Ascending aorta (tissue), 2 donors: ENCODE data around the gene KCNH2. TPM values are rescaled to one million over a fixed set of nuclear protein-coding genes. Genes with fewer than 3 reads are reported as not detected.
A peak's percentile ranks its signal among the peaks of the same experiment; 100 is the strongest.
"Not testable (repeated sequence)": the region's sequence is repeated elsewhere in the genome, so short reads cannot be mapped to it uniquely, and the experiment has no call there.

Experiments
- DNase-seq, 2 donors: peaks; one replicate each; pipeline ENCODE4 v3.0.0-alpha.2; 2019; ENCODE audit warnings: low spot score in 2 of 2
- H3K27ac ChIP-seq, 2 donors: fragments of 200-600 bp; sonication (generic); one replicate each; pipeline ENCODE4 v1.5.1; 2016 to 2017; ENCODE audit warnings: mild to moderate bottlenecking in 1 of 2
- H3K27me3 ChIP-seq: fragments of 200-600 bp; sonication (generic); one replicate; pipeline ENCODE4 v1.5.1; 2017
- H3K36me3 ChIP-seq, 2 donors: fragments of 200-600 bp; sonication (generic); one replicate each; pipeline ENCODE4 v1.5.1; 2016
- H3K4me1 ChIP-seq, 2 donors: fragments of 200-600 bp; sonication (generic); one replicate each; pipeline ENCODE4 v1.5.1; 2016 to 2017; ENCODE audit warnings: mild to moderate bottlenecking in 1 of 2
- H3K4me3 ChIP-seq, 2 donors: fragments of 200-600 bp; sonication (generic); one replicate each; pipeline ENCODE4 v1.5.1; 2016 to 2017; ENCODE audit warnings: mild to moderate bottlenecking in 1 of 2
- H3K9me3 ChIP-seq, 2 donors: fragments of 200-600 bp; sonication (generic); one replicate each; pipeline ENCODE4 v1.5.1; 2016
- intact Hi-C: fragments of 100-400 bp; cut with DNase I; formaldehyde crosslinking; loops from one replicate; pipeline ENCODE4 v1.15.1; 2023
- total RNA-seq: library from RNA; depleted of rRNA; stranded (reverse); fragments of >200 nt; gene quantifications from one replicate; pipeline ENCODE4 v1.1.0, GENCODE V29; 2016
- TF ChIP-seq, protein P1 (sequence below), 3 experiments: fragments of 200-600 bp in 2 of 3; fragments of 450-650 bp in 1 of 3; sonication (generic) in 2 of 3; IDR thresholded peaks; one replicate each; pipeline ENCODE4 v1.5.1; 2016 to 2019; ENCODE audit warnings: antibody characterized with exemption in 3 of 3, mild to moderate bottlenecking in 1 of 3, moderate library complexity in 1 of 3

The KCNH2 gene, protein sequence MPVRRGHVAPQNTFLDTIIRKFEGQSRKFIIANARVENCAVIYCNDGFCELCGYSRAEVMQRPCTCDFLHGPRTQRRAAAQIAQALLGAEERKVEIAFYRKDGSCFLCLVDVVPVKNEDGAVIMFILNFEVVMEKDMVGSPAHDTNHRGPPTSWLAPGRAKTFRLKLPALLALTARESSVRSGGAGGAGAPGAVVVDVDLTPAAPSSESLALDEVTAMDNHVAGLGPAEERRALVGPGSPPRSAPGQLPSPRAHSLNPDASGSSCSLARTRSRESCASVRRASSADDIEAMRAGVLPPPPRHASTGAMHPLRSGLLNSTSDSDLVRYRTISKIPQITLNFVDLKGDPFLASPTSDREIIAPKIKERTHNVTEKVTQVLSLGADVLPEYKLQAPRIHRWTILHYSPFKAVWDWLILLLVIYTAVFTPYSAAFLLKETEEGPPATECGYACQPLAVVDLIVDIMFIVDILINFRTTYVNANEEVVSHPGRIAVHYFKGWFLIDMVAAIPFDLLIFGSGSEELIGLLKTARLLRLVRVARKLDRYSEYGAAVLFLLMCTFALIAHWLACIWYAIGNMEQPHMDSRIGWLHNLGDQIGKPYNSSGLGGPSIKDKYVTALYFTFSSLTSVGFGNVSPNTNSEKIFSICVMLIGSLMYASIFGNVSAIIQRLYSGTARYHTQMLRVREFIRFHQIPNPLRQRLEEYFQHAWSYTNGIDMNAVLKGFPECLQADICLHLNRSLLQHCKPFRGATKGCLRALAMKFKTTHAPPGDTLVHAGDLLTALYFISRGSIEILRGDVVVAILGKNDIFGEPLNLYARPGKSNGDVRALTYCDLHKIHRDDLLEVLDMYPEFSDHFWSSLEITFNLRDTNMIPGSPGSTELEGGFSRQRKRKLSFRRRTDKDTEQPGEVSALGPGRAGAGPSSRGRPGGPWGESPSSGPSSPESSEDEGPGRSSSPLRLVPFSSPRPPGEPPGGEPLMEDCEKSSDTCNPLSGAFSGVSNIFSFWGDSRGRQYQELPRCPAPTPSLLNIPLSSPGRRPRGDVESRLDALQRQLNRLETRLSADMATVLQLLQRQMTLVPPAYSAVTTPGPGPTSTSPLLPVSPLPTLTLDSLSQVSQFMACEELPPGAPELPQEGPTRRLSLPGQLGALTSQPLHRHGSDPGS
- total RNA-seq: not detected

DNA sequence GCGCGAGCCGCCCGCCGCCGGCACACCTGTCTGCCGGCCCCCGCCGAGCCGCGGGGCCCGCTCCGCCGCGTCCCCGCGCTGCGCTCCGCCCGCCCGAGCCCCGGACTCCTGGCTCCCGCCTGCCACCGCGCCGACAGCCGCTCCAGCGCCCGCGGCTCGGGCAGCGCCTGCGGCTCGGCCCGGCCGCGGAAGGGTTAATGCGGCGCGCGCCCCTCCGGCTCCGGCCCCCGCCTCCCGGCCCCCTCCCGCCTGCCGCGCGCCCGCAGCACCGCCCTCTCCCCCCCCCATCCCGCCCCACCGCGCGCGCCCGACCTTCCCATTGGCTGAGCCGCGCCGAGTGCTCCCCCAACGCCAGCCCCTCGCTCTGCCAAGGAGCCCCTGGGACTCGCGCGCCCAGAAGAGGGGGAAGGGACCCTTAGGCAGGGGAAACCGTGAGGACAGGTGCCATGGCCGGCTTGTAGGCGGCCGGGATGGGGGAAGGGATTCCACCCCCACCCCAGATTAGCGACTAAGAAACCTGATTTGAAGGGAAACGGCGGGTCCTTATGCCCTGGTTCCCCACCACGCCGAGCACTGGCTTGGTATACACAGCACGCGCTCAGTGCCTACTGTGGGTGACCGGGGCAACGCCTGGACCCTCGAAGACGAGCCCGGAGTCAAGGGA is at the start of gene KCNH2:
Gene KCNH2, minus strand, starts transcription at position 196 of the 664 bp plus-strand sequence. CDS start 408 bp downstream, outside the sequence.
- no peaks in the 10 kb centered on the region for H3K36me3 ChIP-seq
- H3K9me3 ChIP-seq: no peaks in the 10 kb centered on the region
- peak within 1 kb of the TSS; percentile 48 to 61 for H3K4me3 ChIP-seq
- H3K27me3 ChIP-seq: peaks cover 41% of the 10 kb centered on the region
- TF ChIP-seq, protein P1, sequence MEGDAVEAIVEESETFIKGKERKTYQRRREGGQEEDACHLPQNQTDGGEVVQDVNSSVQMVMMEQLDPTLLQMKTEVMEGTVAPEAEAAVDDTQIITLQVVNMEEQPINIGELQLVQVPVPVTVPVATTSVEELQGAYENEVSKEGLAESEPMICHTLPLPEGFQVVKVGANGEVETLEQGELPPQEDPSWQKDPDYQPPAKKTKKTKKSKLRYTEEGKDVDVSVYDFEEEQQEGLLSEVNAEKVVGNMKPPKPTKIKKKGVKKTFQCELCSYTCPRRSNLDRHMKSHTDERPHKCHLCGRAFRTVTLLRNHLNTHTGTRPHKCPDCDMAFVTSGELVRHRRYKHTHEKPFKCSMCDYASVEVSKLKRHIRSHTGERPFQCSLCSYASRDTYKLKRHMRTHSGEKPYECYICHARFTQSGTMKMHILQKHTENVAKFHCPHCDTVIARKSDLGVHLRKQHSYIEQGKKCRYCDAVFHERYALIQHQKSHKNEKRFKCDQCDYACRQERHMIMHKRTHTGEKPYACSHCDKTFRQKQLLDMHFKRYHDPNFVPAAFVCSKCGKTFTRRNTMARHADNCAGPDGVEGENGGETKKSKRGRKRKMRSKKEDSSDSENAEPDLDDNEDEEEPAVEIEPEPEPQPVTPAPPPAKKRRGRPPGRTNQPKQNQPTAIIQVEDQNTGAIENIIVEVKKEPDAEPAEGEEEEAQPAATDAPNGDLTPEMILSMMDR (IDR thresholded peaks at IDR 0.05): no peak
- DNase-seq: no peak
- intact Hi-C loops: no loop called here
- peaks cover 8 to 10% of the 10 kb centered on the region in 2 donors for H3K4me1 ChIP-seq
- no peak within 1 kb of the TSS for H3K27ac ChIP-seq

DNA sequence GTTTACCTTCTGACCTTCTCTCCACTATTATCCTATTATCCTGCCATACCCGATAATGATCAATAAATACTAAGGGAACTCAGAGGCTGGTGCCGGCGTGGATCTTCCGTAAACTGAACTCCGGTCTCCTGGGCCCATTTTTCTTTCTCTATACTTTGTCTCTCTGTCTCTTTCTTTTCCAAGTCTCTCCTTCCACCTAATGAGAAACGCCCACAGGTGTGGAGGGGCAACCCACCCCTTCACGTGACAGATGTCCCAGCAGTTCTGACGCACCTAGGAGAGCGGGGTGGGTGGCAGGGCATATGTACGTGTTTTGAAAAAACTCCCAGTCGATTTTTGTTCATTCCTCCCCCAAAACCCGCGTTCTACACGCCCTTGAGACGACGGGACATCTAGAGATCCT is 49.6 kb upstream of the KCNH2 start:
- not testable (repeated sequence) for H3K4me1 ChIP-seq, H3K9me3 ChIP-seq, DNase-seq, H3K27me3 ChIP-seq, H3K36me3 ChIP-seq
- peak overlapping the region; percentile 46 to 61 for H3K27ac ChIP-seq
- intact Hi-C loops: loop anchor here (1.0 to 10.0 kb wide), 6 partner anchors 31 to 1193 kb away; partner anchors contain the start of genes ABCF2, FASTK and ZNF862
- peak overlapping the region; percentile 68 to 77 for H3K4me3 ChIP-seq

DNA sequence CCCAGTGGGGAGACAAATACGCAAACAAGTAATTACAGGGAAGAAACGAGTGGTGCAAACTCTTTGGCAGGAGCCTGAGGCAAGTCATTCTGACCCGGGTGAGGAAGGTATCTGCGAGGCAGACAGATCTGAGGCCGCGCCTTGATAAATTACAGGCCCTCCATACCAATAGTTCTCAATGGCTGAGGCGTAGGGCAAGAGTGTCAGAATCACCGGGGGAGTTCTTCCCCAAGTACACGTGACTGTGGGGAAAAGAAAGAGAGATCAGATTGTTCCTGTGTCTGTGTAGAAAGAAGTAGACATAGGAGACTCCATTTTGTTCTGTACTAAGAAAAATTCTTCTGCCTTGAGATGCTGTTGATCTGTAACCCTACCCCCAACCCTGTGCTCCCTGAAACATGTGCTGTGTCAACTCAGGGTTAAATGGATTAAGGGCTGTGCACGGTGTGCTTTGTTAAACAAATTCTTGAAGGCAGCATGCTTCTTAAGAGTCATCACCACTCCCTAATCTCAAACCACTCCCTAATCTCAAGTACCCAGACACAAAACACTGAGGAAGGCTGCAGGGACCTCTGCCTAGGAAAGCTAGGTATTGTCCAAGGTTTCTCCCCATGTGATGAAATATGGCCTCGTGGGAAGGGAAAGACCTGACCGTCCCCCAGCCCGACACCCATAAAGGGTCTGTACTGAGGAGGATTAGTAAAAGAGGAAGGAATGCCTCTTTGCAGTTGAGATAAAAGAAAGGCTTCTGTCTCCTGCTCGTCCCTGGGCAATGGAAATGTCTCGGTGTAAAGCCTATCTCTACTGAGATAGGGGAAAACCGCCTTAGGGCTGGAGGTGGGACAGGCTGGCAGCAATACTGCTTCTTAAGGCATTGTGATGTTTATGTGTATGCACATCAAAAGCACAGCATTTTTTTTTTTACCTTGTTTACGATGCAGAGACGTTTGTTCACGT is 48.9 kb upstream of the KCNH2 start:
- intact Hi-C loops: loop anchor here (10.0 kb wide), 1 partner anchor 1192 kb away; the partner anchor contains the start of gene ZNF862
- H3K27ac ChIP-seq: peak overlapping the region in 1 of 2 donors; percentile 46
- DNase-seq, H3K36me3 ChIP-seq, H3K27me3 ChIP-seq, H3K4me1 ChIP-seq, H3K9me3 ChIP-seq: not testable (repeated sequence)
- peak overlapping the region; percentile 68 to 77 for H3K4me3 ChIP-seq

DNA sequence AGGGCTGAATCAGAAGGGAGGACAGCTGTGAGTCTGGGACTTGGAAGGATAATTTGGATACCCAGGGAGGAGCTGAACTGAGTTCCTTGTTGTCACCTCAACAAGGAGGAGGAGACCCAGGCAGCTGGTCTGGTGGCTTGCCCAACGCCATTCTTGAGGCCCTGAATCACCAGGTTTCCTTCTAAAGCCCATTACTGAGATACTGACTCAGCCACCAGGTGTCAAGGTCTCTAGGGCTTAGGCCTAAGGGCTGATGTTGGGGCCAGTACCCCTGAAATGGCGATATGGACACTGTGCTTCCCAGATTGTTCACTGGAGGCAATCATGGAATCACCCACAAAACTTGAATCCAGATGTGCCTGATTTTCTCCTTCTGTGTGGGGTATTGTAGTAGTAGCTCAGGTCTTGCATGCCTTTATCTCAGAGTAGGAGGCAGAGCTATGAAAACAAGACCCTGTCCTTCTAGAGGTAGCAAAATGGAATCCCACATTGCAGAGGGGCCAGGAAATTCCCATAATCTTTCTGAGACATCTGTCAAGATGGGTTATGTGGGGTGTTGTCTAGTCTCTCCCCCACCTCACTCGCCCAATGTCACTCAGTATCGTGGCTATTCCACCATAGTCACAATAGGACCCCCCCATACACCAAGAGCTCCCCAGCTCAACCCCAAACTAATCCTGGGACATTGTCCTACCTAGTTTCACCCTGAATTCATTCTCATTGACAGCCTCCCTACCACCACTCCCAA is 48.0 kb upstream of the KCNH2 start:
- Histone ChIP-seq H3K4me3 (no peak overlapping the region), H3K9me3 (no peaks in the 10 kb centered on the region), H3K27ac (no peak overlapping the region), H3K4me1 (peaks cover 0 to 7% of the 10 kb centered on the region in 2 donors), H3K27me3 (no peaks in the 10 kb centered on the region), H3K36me3 (no peaks in the 10 kb centered on the region)
- DNase-seq: no peak
- intact Hi-C loops: loop anchor here (10.0 kb wide), 1 partner anchor 1191 kb away; the partner anchor contains the start of gene ZNF862
- TF ChIP-seq, protein P1 (IDR thresholded peaks at IDR 0.05): no peak

DNA sequence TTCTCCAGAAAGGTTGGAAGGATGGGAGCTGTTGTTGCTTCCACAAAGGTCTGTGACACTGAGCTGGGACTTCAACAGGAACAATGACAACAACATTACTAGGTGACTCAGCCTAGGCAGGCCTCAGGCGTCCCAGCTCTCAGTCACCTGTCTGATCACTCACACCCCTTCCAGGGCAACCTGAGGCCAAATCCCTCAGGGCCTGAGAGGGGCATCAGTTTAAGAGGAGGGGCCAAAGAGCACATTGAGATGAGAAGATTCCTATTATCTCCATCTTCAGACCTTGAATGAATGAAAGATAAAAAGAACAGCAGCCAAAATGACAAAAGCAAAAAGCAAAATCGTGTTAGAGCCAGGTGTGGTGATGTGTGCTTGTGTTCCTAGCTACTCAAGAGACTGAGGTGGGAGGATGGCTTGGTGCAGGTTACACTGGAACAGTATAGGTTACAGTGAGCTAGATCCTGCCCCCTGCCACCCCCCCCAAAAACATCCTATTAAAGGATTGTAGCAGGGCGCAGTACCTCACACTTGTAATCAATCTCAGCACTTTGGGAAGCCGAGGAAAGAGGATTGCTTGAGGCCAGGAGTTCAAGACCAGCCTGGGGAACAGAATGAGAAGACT is 46.4 kb upstream of the KCNH2 start, which contains the start of gene ATG9B:
Gene ATG9B, minus strand, starts transcription at position 60 of the 622 bp plus-strand sequence. CDS start 71 bp downstream, outside the sequence.
- H3K36me3 ChIP-seq: no peaks in the 10 kb centered on the region
- no peak for DNase-seq
- H3K27ac ChIP-seq: no peak within 1 kb of the TSS
- intact Hi-C loops: loop anchor here (10.0 kb wide), 1 partner anchor 1190 kb away; the partner anchor contains the start of gene ZNF862
- peaks cover 0 to 5% of the 10 kb centered on the region in 2 donors for H3K4me1 ChIP-seq
- no peaks in the 10 kb centered on the region for H3K27me3 ChIP-seq
- H3K9me3 ChIP-seq: no peaks in the 10 kb centered on the region
- TF ChIP-seq, protein P1 (IDR thresholded peaks at IDR 0.05): no peak
- no peak within 1 kb of the TSS for H3K4me3 ChIP-seq
